HEK293 (cell line): Measurements from ENCODE around the gene GNPDA1.

Experiments used
- CTCF ChIA-PET: fragments of 350-600 bp; formaldehyde crosslinking; extraction: SDS; loops from one replicate; lab custom pipeline; 2021; ENCODE audit warnings: antibody characterized with exemption; lab: Yijun Ruan, JAX
- POLR2A ChIA-PET: fragments of 300-600 bp; formaldehyde crosslinking; extraction: SDS; loops from one replicate; lab custom pipeline; 2020; ENCODE audit warnings: antibody characterized with exemption, inconsistent platforms; lab: Yijun Ruan, JAX
- H3K27ac ChIP-seq: fragments of 200-500 bp; sonication (Bioruptor generic); 2 replicates; pipeline ENCODE4 v1.5.1; 2014; ENCODE audit warnings: low read depth, low read length, control low read depth, inconsistent platforms; ENCODE audit errors: extremely low read depth
- H3K36me3 ChIP-seq, 2 experiments: fragments of 200-500 bp in 1 of 2; sonication (Bioruptor generic) in 1 of 2; 1 replicate in 1 of 2; 2 replicates in 1 of 2; pipeline ENCODE4 v1.5.1; 2014 to 2017; ENCODE audit warnings: inconsistent platforms in 2 of 2, low read length in 2 of 2; ENCODE audit not compliant: control insufficient read depth in 2 of 2, insufficient read depth in 1 of 2
- H3K4me1 ChIP-seq: fragments of 200-500 bp; sonication (Bioruptor generic); 2 replicates; pipeline ENCODE4 v1.5.1; 2014; ENCODE audit warnings: mild to moderate bottlenecking, low read length, inconsistent platforms; ENCODE audit not compliant: control insufficient read depth, insufficient read depth
- H3K4me3 ChIP-seq: 2 replicates; pipeline ENCODE4 v1.5.1; 2011; ENCODE audit warnings: low read depth, mild to moderate bottlenecking, control low read depth, low read length, moderate library complexity
- H3K9me3 ChIP-seq: fragments of 200-500 bp; sonication (Bioruptor generic); 2 replicates; pipeline ENCODE4 v1.5.1; 2014; ENCODE audit warnings: low read depth, low read length, inconsistent platforms; ENCODE audit not compliant: control insufficient read depth, insufficient read depth
- ELK4 ChIP-seq: IDR thresholded peaks from 2 replicates; pipeline ENCODE4 v1.6.1; 2011; ENCODE audit warnings: mild to moderate bottlenecking, low read depth, low read length, borderline replicate concordance
- HOXC10 ChIP-seq: sonication (generic); formaldehyde crosslinking; IDR thresholded peaks from 2 replicates; pipeline ENCODE4 v1.8.1; 2023; ENCODE audit warnings: mild to moderate bottlenecking, missing genetic modification reagents
- KLF16 ChIP-seq: fragments of 450-650 bp; formaldehyde crosslinking; IDR thresholded peaks from 2 replicates; pipeline ENCODE4 v1.5.1; 2017; ENCODE audit warnings: missing biosample characterization, missing genetic modification characterization
- KLF7 ChIP-seq: fragments of 450-650 bp; formaldehyde crosslinking; IDR thresholded peaks from 2 replicates; pipeline ENCODE4 v1.5.1; 2016; ENCODE audit warnings: missing biosample characterization, missing genetic modification characterization, borderline replicate concordance
- MYNN ChIP-seq: fragments of 450-650 bp; formaldehyde crosslinking; IDR thresholded peaks from 2 replicates; pipeline ENCODE4 v1.5.1; 2016; ENCODE audit warnings: missing biosample characterization, missing genetic modification characterization, borderline replicate concordance
- OVOL3 ChIP-seq: fragments of 450-650 bp; formaldehyde crosslinking; IDR thresholded peaks from 2 replicates; pipeline ENCODE4 v1.5.1; 2016; ENCODE audit warnings: missing biosample characterization, missing genetic modification characterization
- RBAK ChIP-seq: fragments of 450-650 bp; formaldehyde crosslinking; IDR thresholded peaks from 2 replicates; pipeline ENCODE4 v1.5.1; 2016; ENCODE audit warnings: missing biosample characterization, missing genetic modification characterization
- SCRT1 ChIP-seq: fragments of 450-650 bp; formaldehyde crosslinking; IDR thresholded peaks from 2 replicates; pipeline ENCODE4 v1.5.1; 2016; ENCODE audit warnings: missing biosample characterization, missing genetic modification characterization, borderline replicate concordance
- TRIM28 ChIP-seq: IDR thresholded peaks from 2 replicates; pipeline ENCODE4 v1.6.1; 2011; ENCODE audit warnings: low read length, control low read depth, borderline replicate concordance
- WT1 ChIP-seq: fragments of 450-650 bp; formaldehyde crosslinking; IDR thresholded peaks from 2 replicates; pipeline ENCODE4 v1.5.1; 2016; ENCODE audit warnings: missing biosample characterization, missing genetic modification characterization
- ZBTB17 ChIP-seq: fragments of 450-650 bp; formaldehyde crosslinking; IDR thresholded peaks from 2 replicates; pipeline ENCODE4 v1.5.1; 2016; ENCODE audit warnings: missing biosample characterization, missing genetic modification characterization
- ZBTB48 ChIP-seq: fragments of 450-650 bp; formaldehyde crosslinking; IDR thresholded peaks from 2 replicates; pipeline ENCODE4 v1.5.1; 2016; ENCODE audit warnings: missing biosample characterization, missing genetic modification characterization
- ZBTB49 ChIP-seq: fragments of 450-650 bp; formaldehyde crosslinking; IDR thresholded peaks from 2 replicates; pipeline ENCODE4 v1.5.1; 2016; ENCODE audit warnings: missing biosample characterization, missing genetic modification characterization, low read depth
- ZFP3 ChIP-seq: fragments of 450-650 bp; formaldehyde crosslinking; IDR thresholded peaks from 2 replicates; pipeline ENCODE4 v1.5.1; 2016; ENCODE audit warnings: low read depth, missing biosample characterization, missing genetic modification characterization
- ZFP41 ChIP-seq: fragments of 450-650 bp; formaldehyde crosslinking; IDR thresholded peaks from 2 replicates; pipeline ENCODE4 v1.5.1; 2016; ENCODE audit warnings: missing biosample characterization, missing genetic modification characterization, borderline replicate concordance
- ZNF114 ChIP-seq: fragments of 450-650 bp; formaldehyde crosslinking; IDR thresholded peaks from 2 replicates; pipeline ENCODE4 v1.5.0; 2017; ENCODE audit warnings: missing biosample characterization, missing genetic modification characterization
- ZNF221 ChIP-seq: fragments of 450-650 bp; formaldehyde crosslinking; IDR thresholded peaks from 2 replicates; pipeline ENCODE4 v1.5.1; 2017; ENCODE audit warnings: missing biosample characterization, missing genetic modification characterization, borderline replicate concordance
- ZNF302 ChIP-seq: fragments of 450-650 bp; formaldehyde crosslinking; IDR thresholded peaks from 2 replicates; pipeline ENCODE4 v1.5.1; 2016; ENCODE audit warnings: missing biosample characterization, missing genetic modification characterization, low read depth
- ZNF335 ChIP-seq: fragments of 450-650 bp; formaldehyde crosslinking; conservative IDR thresholded peaks from 2 replicates; pipeline ENCODE4 v1.5.1; 2016; ENCODE audit warnings: missing biosample characterization, missing genetic modification characterization
- ZNF350 ChIP-seq: fragments of 450-650 bp; formaldehyde crosslinking; IDR thresholded peaks from 2 replicates; pipeline ENCODE4 v1.5.0; 2017; ENCODE audit warnings: missing biosample characterization, mild to moderate bottlenecking, missing genetic modification characterization
- ZNF404 ChIP-seq: fragments of 450-650 bp; formaldehyde crosslinking; IDR thresholded peaks from 2 replicates; pipeline ENCODE4 v1.5.1; 2017; ENCODE audit warnings: missing biosample characterization, missing genetic modification characterization
- ZNF426 ChIP-seq: fragments of 450-650 bp; formaldehyde crosslinking; IDR thresholded peaks from 2 replicates; pipeline ENCODE4 v1.5.1; 2017; ENCODE audit warnings: missing biosample characterization, missing genetic modification characterization, mild to moderate bottlenecking, inconsistent platforms, moderate library complexity
- ZNF433 ChIP-seq: fragments of 450-650 bp; formaldehyde crosslinking; IDR thresholded peaks from 2 replicates; pipeline ENCODE4 v1.5.1; 2016; ENCODE audit warnings: missing biosample characterization, missing genetic modification characterization, low read depth
- ZNF521 ChIP-seq: fragments of 450-650 bp; formaldehyde crosslinking; IDR thresholded peaks from 2 replicates; pipeline ENCODE4 v1.5.1; 2017; ENCODE audit warnings: missing biosample characterization, mild to moderate bottlenecking, missing genetic modification characterization
- ZNF544 ChIP-seq: fragments of 450-650 bp; formaldehyde crosslinking; IDR thresholded peaks from 2 replicates; pipeline ENCODE4 v1.5.0; 2017; ENCODE audit warnings: missing biosample characterization, missing genetic modification characterization
- ZNF555 ChIP-seq: fragments of 450-650 bp; formaldehyde crosslinking; conservative IDR thresholded peaks from 2 replicates; pipeline ENCODE4 v1.5.1; 2017; ENCODE audit warnings: missing biosample characterization, mild to moderate bottlenecking, missing genetic modification characterization, inconsistent platforms
- ZNF585B ChIP-seq: fragments of 450-650 bp; formaldehyde crosslinking; IDR thresholded peaks from 2 replicates; pipeline ENCODE4 v1.5.1; 2016; ENCODE audit warnings: missing biosample characterization, missing genetic modification characterization
- ZNF785 ChIP-seq: fragments of 450-650 bp; formaldehyde crosslinking; IDR thresholded peaks from 2 replicates; pipeline ENCODE4 v1.5.1; 2016; ENCODE audit warnings: missing biosample characterization, missing genetic modification characterization
- ZNF837 ChIP-seq: fragments of 450-650 bp; formaldehyde crosslinking; IDR thresholded peaks from 2 replicates; pipeline ENCODE4 v1.5.1; 2016; ENCODE audit warnings: missing biosample characterization, missing genetic modification characterization
- ZSCAN30 ChIP-seq: fragments of 450-650 bp; IDR thresholded peaks from 2 replicates; pipeline ENCODE4 v1.5.1; 2018; ENCODE audit warnings: missing biosample characterization, mild to moderate bottlenecking, missing genetic modification characterization, moderate library complexity
- TF ChIP-seq, protein P1 (sequence below): fragments of 450-650 bp; formaldehyde crosslinking; IDR thresholded peaks from 2 replicates; pipeline ENCODE4 v1.5.1; 2016; ENCODE audit warnings: missing biosample characterization, missing genetic modification characterization, borderline replicate concordance

GNPDA1 gene

GRCh38 chr5:142024771-142025304 is 12.0 kb upstream of the GNPDA1 start:
- Histone ChIP-seq H3K36me3 (no peaks in the 10 kb centered on the region), H3K27ac (peak overlapping the region; percentile 77), H3K4me3 (peak overlapping the region; percentile 35), H3K9me3 (no peaks in the 10 kb centered on the region), H3K4me1 (0 out of 2 replicates have a peak, but pooled peaks cover 3% of the 10 kb centered on the region)
- CTCF ChIA-PET: interaction anchor here (0.6 to 1.6 kb wide), 8 partner anchors 10 to 652 kb away, joined by 3 to 6 read pairs (median 3); no protein-coding TSS in a partner anchor
- POLR2A ChIA-PET: interaction anchor here (0.6 to 1.8 kb wide), 5 partner anchors 12 to 85 kb away, joined by 3 to 6 read pairs (median 4); partner anchors contain the start of gene GNPDA1
- TF ChIP-seq KLF16 (tag by site-specific recombination): no peak
- no peak for TF ChIP-seq ZNF221
- TF ChIP-seq ZNF433: no peak
- TF ChIP-seq KLF7 (tag by site-specific recombination): no peak
- no peak for TF ChIP-seq SCRT1 (tag by site-specific recombination)
- TF ChIP-seq MYNN (tag by site-specific recombination): no peak
- no peak for TF ChIP-seq ZBTB49 (tag by site-specific recombination)
- peak; percentile 83 for TF ChIP-seq ZBTB17
- TF ChIP-seq ZNF426 (tag by site-specific recombination): no peak
- no peak for TF ChIP-seq ZNF521 (tag by site-specific recombination)
- TF ChIP-seq TRIM28: peak; percentile 88
- TF ChIP-seq ZNF114: no peak
- no peak for TF ChIP-seq ZNF404 (tag by site-specific recombination)
- peak; percentile 66; the same call in 1 of the 2 replicates for TF ChIP-seq ZBTB48
- no peak for TF ChIP-seq ZNF544 (tag by site-specific recombination)
- TF ChIP-seq, protein P1, sequence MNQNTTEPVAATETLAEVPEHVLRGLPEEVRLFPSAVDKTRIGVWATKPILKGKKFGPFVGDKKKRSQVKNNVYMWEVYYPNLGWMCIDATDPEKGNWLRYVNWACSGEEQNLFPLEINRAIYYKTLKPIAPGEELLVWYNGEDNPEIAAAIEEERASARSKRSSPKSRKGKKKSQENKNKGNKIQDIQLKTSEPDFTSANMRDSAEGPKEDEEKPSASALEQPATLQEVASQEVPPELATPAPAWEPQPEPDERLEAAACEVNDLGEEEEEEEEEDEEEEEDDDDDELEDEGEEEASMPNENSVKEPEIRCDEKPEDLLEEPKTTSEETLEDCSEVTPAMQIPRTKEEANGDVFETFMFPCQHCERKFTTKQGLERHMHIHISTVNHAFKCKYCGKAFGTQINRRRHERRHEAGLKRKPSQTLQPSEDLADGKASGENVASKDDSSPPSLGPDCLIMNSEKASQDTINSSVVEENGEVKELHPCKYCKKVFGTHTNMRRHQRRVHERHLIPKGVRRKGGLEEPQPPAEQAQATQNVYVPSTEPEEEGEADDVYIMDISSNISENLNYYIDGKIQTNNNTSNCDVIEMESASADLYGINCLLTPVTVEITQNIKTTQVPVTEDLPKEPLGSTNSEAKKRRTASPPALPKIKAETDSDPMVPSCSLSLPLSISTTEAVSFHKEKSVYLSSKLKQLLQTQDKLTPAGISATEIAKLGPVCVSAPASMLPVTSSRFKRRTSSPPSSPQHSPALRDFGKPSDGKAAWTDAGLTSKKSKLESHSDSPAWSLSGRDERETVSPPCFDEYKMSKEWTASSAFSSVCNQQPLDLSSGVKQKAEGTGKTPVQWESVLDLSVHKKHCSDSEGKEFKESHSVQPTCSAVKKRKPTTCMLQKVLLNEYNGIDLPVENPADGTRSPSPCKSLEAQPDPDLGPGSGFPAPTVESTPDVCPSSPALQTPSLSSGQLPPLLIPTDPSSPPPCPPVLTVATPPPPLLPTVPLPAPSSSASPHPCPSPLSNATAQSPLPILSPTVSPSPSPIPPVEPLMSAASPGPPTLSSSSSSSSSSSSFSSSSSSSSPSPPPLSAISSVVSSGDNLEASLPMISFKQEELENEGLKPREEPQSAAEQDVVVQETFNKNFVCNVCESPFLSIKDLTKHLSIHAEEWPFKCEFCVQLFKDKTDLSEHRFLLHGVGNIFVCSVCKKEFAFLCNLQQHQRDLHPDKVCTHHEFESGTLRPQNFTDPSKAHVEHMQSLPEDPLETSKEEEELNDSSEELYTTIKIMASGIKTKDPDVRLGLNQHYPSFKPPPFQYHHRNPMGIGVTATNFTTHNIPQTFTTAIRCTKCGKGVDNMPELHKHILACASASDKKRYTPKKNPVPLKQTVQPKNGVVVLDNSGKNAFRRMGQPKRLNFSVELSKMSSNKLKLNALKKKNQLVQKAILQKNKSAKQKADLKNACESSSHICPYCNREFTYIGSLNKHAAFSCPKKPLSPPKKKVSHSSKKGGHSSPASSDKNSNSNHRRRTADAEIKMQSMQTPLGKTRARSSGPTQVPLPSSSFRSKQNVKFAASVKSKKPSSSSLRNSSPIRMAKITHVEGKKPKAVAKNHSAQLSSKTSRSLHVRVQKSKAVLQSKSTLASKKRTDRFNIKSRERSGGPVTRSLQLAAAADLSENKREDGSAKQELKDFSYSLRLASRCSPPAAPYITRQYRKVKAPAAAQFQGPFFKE (tag by site-specific recombination): no peak
- no peak for TF ChIP-seq WT1 (tag by site-specific recombination)
- TF ChIP-seq ZNF555 (tag by site-specific recombination): no peak
- TF ChIP-seq RBAK (tag by site-specific recombination): no peak
- no peak for TF ChIP-seq ELK4
- TF ChIP-seq ZNF335: peak; percentile 76
- no peak for TF ChIP-seq ZNF350 (tag by site-specific recombination)
- no peak for TF ChIP-seq ZNF585B (tag by site-specific recombination)
- TF ChIP-seq ZSCAN30 (tag by site-specific recombination): no peak; the same call in 1 of the 2 replicates
- no peak for TF ChIP-seq ZFP3 (tag by site-specific recombination)
- TF ChIP-seq HOXC10 (CRISPR knock-in tag): no peak
- no peak for TF ChIP-seq ZNF837 (tag by site-specific recombination)
- TF ChIP-seq ZNF785: no peak
- TF ChIP-seq ZFP41: no peak
- no peak for TF ChIP-seq OVOL3
- no peak for TF ChIP-seq ZNF302
